Adrenal gland (tissue), 5 donors: ENCODE data around the gene DUSP14.

Experiments used
- CTCF ChIP-seq, 6 experiments: fragments of 450-650 bp in 4 of 6; fragments of 200-600 bp in 2 of 6; sonication (generic) in 1 of 6; IDR thresholded peaks; 1 replicate in 5 of 6; 2 replicates in 1 of 6; pipeline versions ENCODE4 v1.5.1 to v1.8.0; 2016 to 2021; ENCODE audit warnings: antibody characterized with exemption in 6 of 6, mild to moderate bottlenecking in 2 of 6, moderate library complexity in 1 of 6
- POLR2A ChIP-seq, 2 donors: fragments of 450-650 bp; IDR thresholded peaks; one replicate each; pipeline ENCODE4 v1.6.1; 2017; ENCODE audit warnings: antibody characterized with exemption in 2 of 2, mild to moderate bottlenecking in 2 of 2, moderate library complexity in 1 of 2
- donor health status: DM: no; HTN: no; CAD: no.

- TF ChIP-seq POLR2A (IDR thresholded peaks at IDR 0.05) = no peak
- TF ChIP-seq CTCF (IDR thresholded peaks at IDR 0.05) = no peak
Observed at GRCh38 chr17:37494971-37495370, 5.3 kb downstream of the DUSP14 start.
